HEK293T (cell line): ENCODE results near the gene ATP13A5.

ENCODE experiments used
- CTCF ChIA-PET: fragments of 350-600 bp; formaldehyde crosslinking; extraction: SDS; loops from one replicate; lab custom pipeline; 2021; ENCODE audit warnings: antibody characterized with exemption, inconsistent platforms; lab: Yijun Ruan, JAX
- POLR2A ChIA-PET: fragments of 350-600 bp; formaldehyde crosslinking; extraction: SDS; loops from one replicate; lab custom pipeline; 2020; ENCODE audit warnings: antibody characterized with exemption, inconsistent platforms; lab: Yijun Ruan, JAX
- DNase-seq: peaks from one replicate; pipeline ENCODE4 v3.0.0; 2012; ENCODE audit warnings: mixed read lengths; ENCODE audit errors: extremely low spot score
- ARNT ChIP-seq: fragments of 450-650 bp; IDR thresholded peaks from 2 replicates; pipeline ENCODE4 v1.6.1; 2017; ENCODE audit warnings: mild to moderate bottlenecking
- BHLHE40 ChIP-seq: fragments of 450-650 bp; IDR thresholded peaks from 2 replicates; pipeline ENCODE4 v1.6.1; 2016; ENCODE audit warnings: mild to moderate bottlenecking, moderate library complexity, borderline replicate concordance
- CTBP1 ChIP-seq: fragments of 450-650 bp; IDR thresholded peaks from 2 replicates; pipeline ENCODE4 v1.6.1; 2016; ENCODE audit warnings: borderline replicate concordance
- ELF4 ChIP-seq: fragments of 450-650 bp; IDR thresholded peaks from 2 replicates; pipeline ENCODE4 v1.6.1; 2017; ENCODE audit warnings: antibody characterized with exemption
- FOXA1 ChIP-seq: fragments of 450-650 bp; IDR thresholded peaks from 2 replicates; pipeline ENCODE4 v1.6.1; 2016; ENCODE audit warnings: mild to moderate bottlenecking
- FOXK2 ChIP-seq: fragments of 450-650 bp; IDR thresholded peaks from 2 replicates; pipeline ENCODE4 v1.6.1; 2016; ENCODE audit warnings: mild to moderate bottlenecking
- FOXM1 ChIP-seq: fragments of 450-650 bp; IDR thresholded peaks from 2 replicates; pipeline ENCODE4 v1.6.1; 2017; ENCODE audit warnings: mild to moderate bottlenecking, borderline replicate concordance
- HDGF ChIP-seq: fragments of 450-650 bp; IDR thresholded peaks from 2 replicates; pipeline ENCODE4 v1.6.1; 2017; ENCODE audit warnings: antibody characterized with exemption, borderline replicate concordance
- L3MBTL2 ChIP-seq: fragments of 450-650 bp; conservative IDR thresholded peaks from 2 replicates; pipeline ENCODE4 v1.6.1; 2016; ENCODE audit warnings: mild to moderate bottlenecking
- LEF1 ChIP-seq: fragments of 450-650 bp; IDR thresholded peaks from 2 replicates; pipeline ENCODE4 v1.6.1; 2017; ENCODE audit warnings: mild to moderate bottlenecking, borderline replicate concordance
- NFRKB ChIP-seq: fragments of 450-650 bp; IDR thresholded peaks from 2 replicates; pipeline ENCODE4 v1.6.1; 2016; ENCODE audit warnings: mild to moderate bottlenecking, moderate library complexity
- PKNOX1 ChIP-seq: fragments of 450-650 bp; IDR thresholded peaks from 2 replicates; pipeline ENCODE4 v1.6.1; 2016
- SP1 ChIP-seq: fragments of 450-650 bp; IDR thresholded peaks from 2 replicates; pipeline ENCODE4 v1.6.1; 2017
- SUZ12 ChIP-seq: fragments of 450-650 bp; IDR thresholded peaks from 2 replicates; pipeline ENCODE4 v1.6.1; 2016; ENCODE audit warnings: mild to moderate bottlenecking
- TARDBP ChIP-seq: fragments of 450-650 bp; IDR thresholded peaks from 2 replicates; pipeline ENCODE4 v1.6.1; 2016
- ZNF384 ChIP-seq: fragments of 450-650 bp; IDR thresholded peaks from 2 replicates; pipeline ENCODE4 v1.6.1; 2016

Gene ATP13A5

DNA sequence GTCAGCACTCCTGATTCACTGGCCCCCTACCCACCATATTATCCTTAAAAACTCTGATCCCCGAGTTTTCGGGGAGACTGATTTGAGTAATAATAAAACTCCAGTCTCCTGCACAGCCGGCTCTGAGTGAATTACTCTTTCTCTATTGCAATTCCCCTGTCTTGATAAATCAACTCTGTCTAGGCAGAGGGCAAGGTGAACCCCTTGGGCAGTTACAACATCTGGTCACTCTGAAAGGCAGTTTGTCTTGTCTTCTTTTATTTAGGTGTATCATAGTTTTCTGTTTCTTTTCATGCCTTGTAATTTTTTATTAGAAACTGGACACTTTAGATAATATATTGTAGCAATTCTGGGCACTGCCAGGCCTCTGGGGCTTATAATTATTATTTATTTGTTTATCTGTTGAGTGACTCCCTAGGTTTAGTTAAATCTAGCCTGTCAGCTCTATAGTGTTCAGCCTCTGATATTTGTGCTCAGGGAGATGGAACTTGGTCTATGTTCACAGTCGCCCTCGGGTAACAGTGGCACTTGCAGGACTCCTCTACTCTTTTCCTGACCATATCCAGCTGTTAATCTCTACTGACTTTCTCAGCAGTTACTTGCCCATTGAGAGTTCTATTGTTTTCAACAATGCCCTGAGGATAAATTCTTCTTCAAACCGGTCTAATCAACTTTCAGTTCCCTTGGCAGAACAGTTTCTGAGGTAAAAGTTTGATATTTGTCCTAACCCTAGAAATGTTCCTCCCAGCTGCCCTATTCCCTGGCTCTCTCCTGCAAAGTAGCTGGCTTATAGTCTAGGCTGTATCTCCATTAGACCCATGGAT lies 153.0 kb downstream of the ATP13A5 start:
- TF ChIP-seq CTBP1 (no peak), NFRKB (no peak), PKNOX1 (no peak), L3MBTL2 (no peak), ZNF384 (no peak), ARNT (no peak), FOXM1 (no peak), SUZ12 (no peak), HDGF (no peak), LEF1 (no peak), BHLHE40 (no peak), ELF4 (no peak), FOXK2 (no peak), TARDBP (no peak), FOXA1 (no peak), SP1 (no peak)
- no peak for DNase-seq
- POLR2A ChIA-PET, result no interaction called here
- CTCF ChIA-PET, result no interaction called here
